ENCODE data around the gene OSBPL6. TPM values are rescaled to one million over a fixed set of nuclear protein-coding genes. Genes with fewer than 3 reads are reported as not detected.

Gene OSBPL6
- total RNA-seq, 1 donor from 2014 or later: 6.9 TPM

- no peak for DNase-seq (ENCODE audit: extremely low spot score, unreplicated experiment)
- TF ChIP-seq CTCF (conservative IDR thresholded peaks at IDR 0.05): peak; percentile 51
- peaks cover 20% of the 10 kb centered on the region for H3K4me1 Mint-ChIP-seq (ENCODE audit: unreplicated experiment)
- H3K9me3 Mint-ChIP-seq: no peaks in the 10 kb centered on the region
- H3K27me3 Mint-ChIP-seq: peaks cover 7% of the 10 kb centered on the region
- no peak overlapping the region for H3K4me3 Mint-ChIP-seq
- no peak overlapping the region for H3K27ac Mint-ChIP-seq
- H3K36me3 Mint-ChIP-seq: no peaks in the 10 kb centered on the region
Observed at GRCh38 chr2:178208817-178209216, 14.5 kb downstream of the OSBPL6 start.

GRCh38 chr2:178211460-178211859, 17.1 kb downstream of the OSBPL6 start:
- Mint-ChIP-seq H3K27ac (no peak overlapping the region), H3K4me1 (ENCODE audit: unreplicated experiment) (peaks cover 14% of the 10 kb centered on the region), H3K4me3 (no peak overlapping the region), H3K27me3 (peaks cover 7% of the 10 kb centered on the region), H3K36me3 (no peaks in the 10 kb centered on the region), H3K9me3 (no peaks in the 10 kb centered on the region)
- no peak for DNase-seq (ENCODE audit: extremely low spot score, unreplicated experiment)
- TF ChIP-seq CTCF (conservative IDR thresholded peaks at IDR 0.05): no peak

DNA sequence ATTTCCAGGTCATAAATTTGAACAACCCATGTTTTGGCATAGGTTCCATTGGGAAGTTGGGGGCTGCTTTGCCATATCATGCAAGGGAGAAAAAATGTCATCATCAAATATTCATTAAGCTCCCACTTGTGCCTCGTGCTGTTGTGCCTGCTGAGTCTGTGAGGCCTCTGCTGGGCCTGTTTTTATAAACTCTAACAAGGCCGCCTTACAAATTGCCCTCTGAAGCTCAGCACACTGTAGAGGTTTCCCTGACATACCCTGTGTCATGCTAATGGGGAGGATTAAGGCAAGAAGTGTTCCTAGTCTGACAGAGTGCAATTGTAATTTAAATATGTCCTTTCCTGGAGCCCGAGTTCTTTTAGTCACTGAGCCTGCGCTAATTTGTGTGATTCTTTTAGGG, 17.6 kb downstream of the OSBPL6 start:
- H3K4me1 Mint-ChIP-seq (ENCODE audit: unreplicated experiment): peaks cover 14% of the 10 kb centered on the region
- DNase-seq (ENCODE audit: extremely low spot score, unreplicated experiment): no peak
- no peaks in the 10 kb centered on the region for H3K36me3 Mint-ChIP-seq
- no peak overlapping the region for H3K4me3 Mint-ChIP-seq
- H3K27me3 Mint-ChIP-seq: peaks cover 7% of the 10 kb centered on the region
- no peak for TF ChIP-seq CTCF (conservative IDR thresholded peaks at IDR 0.05)
- no peaks in the 10 kb centered on the region for H3K9me3 Mint-ChIP-seq
- no peak overlapping the region for H3K27ac Mint-ChIP-seq

GRCh38 chr2:178213991-178214390, 19.7 kb downstream of the OSBPL6 start:
- no peaks in the 10 kb centered on the region for H3K36me3 Mint-ChIP-seq
- no peak overlapping the region for H3K4me3 Mint-ChIP-seq
- TF ChIP-seq CTCF (conservative IDR thresholded peaks at IDR 0.05): no peak
- peaks cover 14% of the 10 kb centered on the region for H3K4me1 Mint-ChIP-seq (ENCODE audit: unreplicated experiment)
- H3K9me3 Mint-ChIP-seq: no peaks in the 10 kb centered on the region
- DNase-seq (ENCODE audit: extremely low spot score, unreplicated experiment): no peak
- no peak overlapping the region for H3K27ac Mint-ChIP-seq
- peaks cover 5% of the 10 kb centered on the region for H3K27me3 Mint-ChIP-seq

GRCh38 chr2:178219247-178219646, 24.9 kb downstream of the OSBPL6 start:
- no peak for DNase-seq (ENCODE audit: extremely low spot score, unreplicated experiment)
- H3K36me3 Mint-ChIP-seq: no peaks in the 10 kb centered on the region
- no peaks in the 10 kb centered on the region for H3K9me3 Mint-ChIP-seq
- peaks cover 6% of the 10 kb centered on the region for H3K4me1 Mint-ChIP-seq (ENCODE audit: unreplicated experiment)
- H3K27ac Mint-ChIP-seq: no peak overlapping the region
- H3K4me3 Mint-ChIP-seq: no peak overlapping the region
- no peaks in the 10 kb centered on the region for H3K27me3 Mint-ChIP-seq
- no peak for TF ChIP-seq CTCF (conservative IDR thresholded peaks at IDR 0.05)

DNA sequence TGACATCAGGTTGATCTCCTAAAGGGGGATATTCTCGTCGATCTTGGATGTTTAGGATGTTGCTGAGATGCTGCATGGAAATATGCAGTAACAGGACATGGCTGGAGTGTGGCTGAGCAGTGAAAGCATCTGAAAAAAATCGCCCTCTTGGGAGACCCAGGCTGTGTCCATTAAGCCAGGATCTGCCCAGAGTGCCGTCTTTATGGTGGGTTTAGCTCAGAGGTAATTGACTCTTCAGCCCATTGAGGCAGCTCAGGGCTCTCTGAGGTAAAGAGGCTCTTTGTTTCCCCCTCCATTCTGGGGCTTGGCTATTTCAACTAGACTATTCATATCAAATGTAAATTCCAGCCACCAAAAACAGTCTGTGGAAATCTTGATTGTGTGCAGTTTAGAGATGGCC, 26.5 kb downstream of the OSBPL6 start:
- Mint-ChIP-seq H3K4me3 (no peak overlapping the region), H3K27ac (no peak overlapping the region), H3K27me3 (no peaks in the 10 kb centered on the region), H3K9me3 (no peaks in the 10 kb centered on the region), H3K4me1 (ENCODE audit: unreplicated experiment) (peaks cover 9% of the 10 kb centered on the region), H3K36me3 (no peaks in the 10 kb centered on the region)
- no peak for TF ChIP-seq CTCF (conservative IDR thresholded peaks at IDR 0.05)
- DNase-seq (ENCODE audit: extremely low spot score, unreplicated experiment): no peak
